Loucy (cell line): Measurements from ENCODE around the gene DEK.

Source experiments
- H2AFZ ChIP-seq: fragments of 200-600 bp; sonication (generic); 2 replicates; pipeline ENCODE4 v1.6.0; 2016; ENCODE audit warnings: antibody characterized with exemption, mild to moderate bottlenecking, low read length, moderate library complexity
- H3F3A ChIP-seq: fragments of 200-600 bp; 2 replicates; pipeline ENCODE4 v1.6.0; 2016; ENCODE audit warnings: antibody characterized with exemption, low read depth, mild to moderate bottlenecking
- H3K27me3 ChIP-seq: fragments of 200-600 bp; sonication (generic); 2 replicates; pipeline ENCODE4 v1.6.1; 2014; ENCODE audit warnings: low read length, mild to moderate bottlenecking; ENCODE audit not compliant: insufficient read depth, poor library complexity, severe bottlenecking
- H3K36me3 ChIP-seq: fragments of 200-600 bp; sonication (generic); 2 replicates; pipeline ENCODE4 v1.6.1; 2016; ENCODE audit warnings: low read length; ENCODE audit not compliant: insufficient read depth
- H3K4me1 ChIP-seq: fragments of 200-600 bp; sonication (generic); 2 replicates; pipeline ENCODE4 v1.5.1; 2014; ENCODE audit warnings: low read length, mild to moderate bottlenecking; ENCODE audit not compliant: insufficient read depth, poor library complexity, severe bottlenecking
- H3K4me2 ChIP-seq: fragments of 200-600 bp; sonication (generic); 2 replicates; pipeline ENCODE4 v1.6.0; 2014; ENCODE audit warnings: antibody characterized with exemption, low read length, low read depth, mild to moderate bottlenecking; ENCODE audit not compliant: poor library complexity, severe bottlenecking
- H3K4me3 ChIP-seq: fragments of 200-600 bp; sonication (generic); 2 replicates; pipeline ENCODE4 v1.5.1; 2014; ENCODE audit warnings: low read length, mild to moderate bottlenecking, mixed read lengths; ENCODE audit not compliant: poor library complexity, severe bottlenecking
- H3K79me2 ChIP-seq: fragments of 200-600 bp; sonication (generic); 2 replicates; pipeline ENCODE4 v1.6.1; 2014; ENCODE audit warnings: low read length; ENCODE audit not compliant: insufficient read depth
- H3K9ac ChIP-seq: fragments of 200-600 bp; sonication (generic); 2 replicates; pipeline ENCODE4 v1.6.0; 2014; ENCODE audit warnings: mild to moderate bottlenecking, low read depth, low read length, moderate library complexity; ENCODE audit not compliant: poor library complexity, severe bottlenecking
- H3K9me2 ChIP-seq: fragments of 200-600 bp; sonication (generic); replicated peaks from 2 replicates; pipeline ENCODE4 v1.6.1; 2016; ENCODE audit warnings: low read depth, low read length, mixed read lengths
- H3K9me3 ChIP-seq: fragments of 200-600 bp; sonication (generic); 2 replicates; pipeline ENCODE4 v1.6.1; 2014; ENCODE audit warnings: mild to moderate bottlenecking, antibody characterized with exemption, low read length, low read depth; ENCODE audit not compliant: insufficient read depth
- H4K20me1 ChIP-seq: fragments of 200-600 bp; sonication (generic); 2 replicates; pipeline ENCODE4 v1.6.0; 2014; ENCODE audit warnings: antibody characterized with exemption, low read length, mild to moderate bottlenecking; ENCODE audit not compliant: insufficient read depth, poor library complexity, severe bottlenecking
- CTCF ChIP-seq: fragments of 200-600 bp; sonication (generic); conservative IDR thresholded peaks from 2 replicates; pipeline ENCODE4 v1.5.1; 2014; ENCODE audit warnings: mild to moderate bottlenecking, antibody characterized with exemption, low read length
- EZH2phosphoT487 ChIP-seq: fragments of 200-600 bp; IDR thresholded peaks from 2 replicates; pipeline ENCODE4 v1.6.1; 2018; ENCODE audit warnings: antibody characterized with exemption, mild to moderate bottlenecking, moderate library complexity, borderline replicate concordance

Gene DEK

GRCh38 chr6:18187701-18188100 lies 76.6 kb downstream of the DEK start:
- Histone ChIP-seq H3K4me2 (no peak overlapping the region), H2AFZ (no peak overlapping the region), H3K4me3 (no peak overlapping the region), H4K20me1 (no peaks in the 10 kb centered on the region), H3K9me2 (no peaks in the 10 kb centered on the region), H3K27me3 (no peaks in the 10 kb centered on the region), H3K9ac (no peak overlapping the region), H3K9me3 (no peaks in the 10 kb centered on the region), H3K79me2 (no peaks in the 10 kb centered on the region), H3K36me3 (no peaks in the 10 kb centered on the region; the same call in 1 of the 2 replicates), H3K4me1 (peaks cover 17% of the 10 kb centered on the region), H3F3A (no peaks in the 10 kb centered on the region)
- TF ChIP-seq CTCF (0 out of 2 replicates have a peak, but pooled peaks have one; percentile 8), EZH2phosphoT487 (no peak)

DNA sequence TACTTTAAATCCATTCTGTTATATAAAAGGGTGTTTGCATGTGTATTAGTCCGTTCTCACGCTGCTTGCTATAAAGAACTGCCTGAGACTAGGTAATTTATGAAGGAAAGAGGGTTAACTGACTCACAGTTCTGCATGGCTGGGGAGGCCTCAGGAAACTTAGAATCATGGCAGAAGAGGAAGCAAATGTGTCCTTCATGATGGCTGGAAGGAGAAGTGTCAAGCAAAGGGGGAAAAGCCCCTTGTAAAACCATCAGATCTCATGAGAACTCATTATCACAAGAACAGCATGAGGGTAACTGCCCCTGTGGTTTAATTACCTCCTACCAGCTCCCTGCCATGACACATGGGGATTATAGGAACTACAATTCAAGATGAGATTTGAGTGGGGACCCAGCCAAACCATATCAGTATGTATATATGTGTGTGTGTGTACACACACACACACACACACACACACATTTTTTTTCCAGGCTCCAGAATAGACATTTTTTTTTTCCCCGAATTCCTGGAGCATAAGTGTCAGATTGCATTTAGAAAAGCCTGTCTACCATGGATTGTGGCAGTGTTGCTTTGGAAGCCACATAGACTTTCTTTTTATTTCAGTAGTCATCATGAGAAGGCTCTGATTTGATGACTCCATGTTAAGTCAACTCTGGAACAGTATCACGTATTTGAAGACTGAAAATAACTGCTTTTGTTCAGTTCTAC lies 77.6 kb downstream of the DEK start:
- no peak overlapping the region for H2AFZ ChIP-seq
- no peaks in the 10 kb centered on the region; the same call in 1 of the 2 replicates for H3K36me3 ChIP-seq
- H3K79me2 ChIP-seq: no peaks in the 10 kb centered on the region
- H3K4me3 ChIP-seq: no peak overlapping the region
- H3K4me2 ChIP-seq: peak overlapping the region; percentile 25
- H3F3A ChIP-seq: no peaks in the 10 kb centered on the region
- no peaks in the 10 kb centered on the region for H3K27me3 ChIP-seq
- H3K9ac ChIP-seq: no peak overlapping the region
- no peaks in the 10 kb centered on the region for H3K9me3 ChIP-seq
- TF ChIP-seq CTCF (no peak), EZH2phosphoT487 (no peak)
- peaks cover 17% of the 10 kb centered on the region for H3K4me1 ChIP-seq
- no peaks in the 10 kb centered on the region for H4K20me1 ChIP-seq
- no peaks in the 10 kb centered on the region for H3K9me2 ChIP-seq

DNA sequence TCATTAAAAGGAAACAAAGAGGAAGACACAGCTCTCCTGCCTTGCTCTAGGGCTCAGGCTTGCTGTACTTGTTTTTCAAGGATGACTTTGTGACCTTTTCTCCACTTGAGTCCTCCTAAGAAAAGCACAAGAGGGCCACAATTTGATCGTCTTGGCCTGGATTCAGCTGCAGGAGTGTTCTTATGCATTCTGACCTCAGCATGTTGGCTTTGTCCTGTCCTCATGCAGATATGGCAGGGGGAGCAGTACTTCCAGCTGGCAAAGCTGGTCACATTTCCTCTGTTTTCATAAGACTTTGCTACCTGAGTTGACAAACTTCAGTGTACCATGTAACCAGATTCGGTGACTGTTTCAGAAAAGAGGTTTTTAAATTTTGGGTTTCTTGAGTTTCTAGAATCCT lies 78.3 kb downstream of the DEK start:
- H3K4me2 ChIP-seq: peak overlapping the region; percentile 25
- H3K36me3 ChIP-seq: no peaks in the 10 kb centered on the region
- H3K4me3 ChIP-seq: peak overlapping the region; percentile 15

More for the DNA sequence above, 78.3 kb downstream of the DEK start:
- TF ChIP-seq EZH2phosphoT487 (no peak), CTCF (no peak)
- Histone ChIP-seq H4K20me1 (no peaks in the 10 kb centered on the region), H3K27me3 (no peaks in the 10 kb centered on the region), H2AFZ (no peak overlapping the region), H3K4me1 (peaks cover 17% of the 10 kb centered on the region), H3K79me2 (no peaks in the 10 kb centered on the region), H3F3A (no peaks in the 10 kb centered on the region), H3K9me2 (no peaks in the 10 kb centered on the region), H3K9me3 (no peaks in the 10 kb centered on the region), H3K9ac (no peak overlapping the region)
